Progenitor cell of endocrine pancreas (in vitro differentiated cells): ENCODE results near the gene CMIP. TPM values are rescaled to one million over a fixed set of nuclear protein-coding genes. Genes with fewer than 3 reads are reported as not detected.
A peak's percentile ranks its signal among the peaks of the same experiment; 100 is the strongest.

ENCODE experiments used
- DNase-seq: peaks from one replicate; pipeline ENCODE4 v3.0.0; 2021; ENCODE audit warnings: low spot score; ENCODE audit not compliant: unreplicated experiment
- H3K27ac Mint-ChIP-seq: 2 replicates; pipeline ENCODE4 v1.8.0; 2021; ENCODE audit warnings: mild to moderate bottlenecking, moderate library complexity, mixed read lengths
- H3K27me3 Mint-ChIP-seq: 2 replicates; pipeline ENCODE4 v1.8.0; 2021; ENCODE audit warnings: mixed read lengths
- H3K36me3 Mint-ChIP-seq: 2 replicates; pipeline ENCODE4 v1.8.0; 2022; ENCODE audit warnings: mixed read lengths; ENCODE audit not compliant: insufficient read depth
- H3K4me1 Mint-ChIP-seq: 2 replicates; pipeline ENCODE4 v1.8.0; 2021; ENCODE audit warnings: low read depth, mixed read lengths
- H3K4me3 Mint-ChIP-seq: 2 replicates; pipeline ENCODE4 v1.8.0; 2021; ENCODE audit warnings: low read depth, mild to moderate bottlenecking, moderate library complexity, mixed read lengths
- H3K9me3 Mint-ChIP-seq: 2 replicates; pipeline ENCODE4 v1.8.0; 2021; ENCODE audit warnings: low read depth, mixed read lengths
- total RNA-seq: library from RNA; stranded (reverse); gene quantifications from 2 replicates; pipeline ENCODE4 v1.2.1, GENCODE V29; 2021
- TF ChIP-seq, protein P1 (sequence below): fragments of 200-600 bp; sonication (generic); IDR thresholded peaks from one replicate; pipeline ENCODE4 v1.5.0; 2021; ENCODE audit warnings: antibody characterized with exemption, mild to moderate bottlenecking; ENCODE audit not compliant: unreplicated experiment

Gene CMIP
- total RNA-seq, 1 donor from 2014 or later = 62.7 TPM

- Mint-ChIP-seq H3K4me1 (peaks cover 31% of the 10 kb centered on the region), H3K9me3 (no peaks in the 10 kb centered on the region), H3K4me3 (no peak overlapping the region), H3K36me3 (peaks cover 12% of the 10 kb centered on the region), H3K27ac (peak overlapping the region; percentile 53), H3K27me3 (no peaks in the 10 kb centered on the region)
- TF ChIP-seq, protein P1, sequence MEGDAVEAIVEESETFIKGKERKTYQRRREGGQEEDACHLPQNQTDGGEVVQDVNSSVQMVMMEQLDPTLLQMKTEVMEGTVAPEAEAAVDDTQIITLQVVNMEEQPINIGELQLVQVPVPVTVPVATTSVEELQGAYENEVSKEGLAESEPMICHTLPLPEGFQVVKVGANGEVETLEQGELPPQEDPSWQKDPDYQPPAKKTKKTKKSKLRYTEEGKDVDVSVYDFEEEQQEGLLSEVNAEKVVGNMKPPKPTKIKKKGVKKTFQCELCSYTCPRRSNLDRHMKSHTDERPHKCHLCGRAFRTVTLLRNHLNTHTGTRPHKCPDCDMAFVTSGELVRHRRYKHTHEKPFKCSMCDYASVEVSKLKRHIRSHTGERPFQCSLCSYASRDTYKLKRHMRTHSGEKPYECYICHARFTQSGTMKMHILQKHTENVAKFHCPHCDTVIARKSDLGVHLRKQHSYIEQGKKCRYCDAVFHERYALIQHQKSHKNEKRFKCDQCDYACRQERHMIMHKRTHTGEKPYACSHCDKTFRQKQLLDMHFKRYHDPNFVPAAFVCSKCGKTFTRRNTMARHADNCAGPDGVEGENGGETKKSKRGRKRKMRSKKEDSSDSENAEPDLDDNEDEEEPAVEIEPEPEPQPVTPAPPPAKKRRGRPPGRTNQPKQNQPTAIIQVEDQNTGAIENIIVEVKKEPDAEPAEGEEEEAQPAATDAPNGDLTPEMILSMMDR = no peak
- DNase-seq = no peak
Measured at GRCh38 chr16:81473969-81474959, 29.7 kb downstream of the CMIP start.

GRCh38 chr16:81477697-81478693, 33.4 kb downstream of the CMIP start:
- Mint-ChIP-seq H3K4me1 (peaks cover 43% of the 10 kb centered on the region), H3K4me3 (no peak overlapping the region), H3K27ac (no peak overlapping the region), H3K27me3 (no peaks in the 10 kb centered on the region), H3K9me3 (no peaks in the 10 kb centered on the region), H3K36me3 (peaks cover 9% of the 10 kb centered on the region)
- no peak for DNase-seq
- TF ChIP-seq, protein P1 = no peak

- Mint-ChIP-seq H3K4me1 (peaks cover 35% of the 10 kb centered on the region), H3K9me3 (no peaks in the 10 kb centered on the region), H3K27me3 (no peaks in the 10 kb centered on the region), H3K4me3 (no peak overlapping the region), H3K27ac (peak overlapping the region; percentile 21), H3K36me3 (peaks cover 9% of the 10 kb centered on the region)
- TF ChIP-seq, protein P1 = no peak
- no peak for DNase-seq
Measured at GRCh38 chr16:81478876-81479511, 34.4 kb downstream of the CMIP start.

DNA sequence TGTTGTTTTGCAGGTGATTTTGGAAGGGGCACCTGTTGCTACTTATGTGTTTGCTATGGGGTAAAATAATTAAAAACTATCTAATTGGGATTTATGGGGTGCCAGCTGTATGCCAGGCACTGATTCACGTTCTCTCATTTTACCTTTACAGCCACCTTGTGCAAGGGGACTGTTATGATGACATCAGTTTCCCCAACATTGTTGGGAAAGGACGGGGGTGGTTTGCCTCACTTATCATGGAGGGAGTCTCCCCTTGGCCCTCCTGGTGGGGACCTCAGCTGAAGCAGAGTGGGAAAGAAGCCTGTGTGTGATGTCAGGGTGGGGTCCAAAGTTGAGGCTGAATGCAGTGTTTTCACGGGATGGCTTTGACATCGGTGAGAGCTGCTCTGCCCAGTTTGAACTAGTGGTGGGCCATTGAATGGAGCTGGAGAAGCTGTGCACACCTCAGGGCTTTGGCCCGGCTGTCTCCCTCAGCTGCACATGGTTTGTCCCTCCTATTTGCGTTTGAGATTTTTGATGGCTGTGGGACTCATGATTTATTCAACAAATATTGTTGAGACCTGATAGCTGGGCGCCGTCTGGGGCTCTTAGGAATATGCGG, 36.1 kb downstream of the CMIP start:
- H3K9me3 Mint-ChIP-seq = no peaks in the 10 kb centered on the region
- H3K27me3 Mint-ChIP-seq = no peaks in the 10 kb centered on the region
- DNase-seq = no peak
- peak overlapping the region; percentile 56 for H3K27ac Mint-ChIP-seq
- peaks cover 8% of the 10 kb centered on the region for H3K36me3 Mint-ChIP-seq
- H3K4me3 Mint-ChIP-seq = no peak overlapping the region
- TF ChIP-seq, protein P1 = no peak
- H3K4me1 Mint-ChIP-seq = peaks cover 28% of the 10 kb centered on the region
